ENCODE results near the gene CACHD1.

The CACHD1 gene

GRCh38 chr1:64623750-64624191 lies 153.8 kb downstream of the CACHD1 start:
- Histone ChIP-seq H2BK12ac (ENCODE audit: low read length in 2 of 2) (no peak overlapping the region), H3K79me1 (replicated peaks; ENCODE audit: low read length, poor library complexity, severe bottlenecking) (no peaks in the 10 kb centered on the region), H4K8ac (ENCODE audit: low read length) (no peak overlapping the region), H3K4me2 (ENCODE audit: low read length, poor library complexity, severe bottlenecking) (no peak overlapping the region), H3K4ac (ENCODE audit: low read depth in 1 of 2, low read length in 2 of 2) (no peak overlapping the region), H3K18ac (ENCODE audit: low read depth in 1 of 2, low read length in 2 of 2) (no peak overlapping the region), H3K23ac (ENCODE audit: low read length in 2 of 2) (no peak overlapping the region), H4K91ac (ENCODE audit: low read length) (no peak overlapping the region), H3K9ac (ENCODE audit: low read length) (no peak overlapping the region), H3K14ac (ENCODE audit: low read length in 2 of 2) (no peak overlapping the region), H2BK120ac (ENCODE audit: low read depth, low read length) (no peak overlapping the region), H2BK5ac (ENCODE audit: low read depth, low read length, poor library complexity, severe bottlenecking) (no peak overlapping the region), H2AK5ac (ENCODE audit: low read length, severe bottlenecking) (no peak overlapping the region), H3K27ac (ENCODE audit: low read length, poor library complexity, severe bottlenecking) (no peak overlapping the region), H3K36me3 (ENCODE audit: control insufficient read depth in 1 of 2, insufficient read depth in 2 of 2, low read depth in 1 of 2, low read length in 2 of 2) (no peaks in the 10 kb centered on the region), H3K4me3 (ENCODE audit: insufficient read depth in 1 of 2, low read depth in 1 of 2, low read length in 2 of 2) (no peak overlapping the region), H2AFZ (ENCODE audit: low read depth, low read length) (no peak overlapping the region), H2BK15ac (ENCODE audit: low read depth, poor library complexity, severe bottlenecking) (no peak overlapping the region), H3K9me3 (ENCODE audit: control insufficient read depth, low read length) (no peaks in the 10 kb centered on the region), H3K4me1 (ENCODE audit: control insufficient read depth, insufficient read depth, low read depth, low read length) (peaks cover 4% of the 10 kb centered on the region), H3K27me3 (ENCODE audit: control insufficient read depth in 1 of 2, insufficient read depth in 1 of 2, low read length in 2 of 2) (no peaks in the 10 kb centered on the region)
- 70% methylated on average over 2 of the region's 4 CpGs for WGBS
- peak; percentile 30 for DNase-seq

GRCh38 chr1:64624218-64624713 lies 154.3 kb downstream of the CACHD1 start:
- H3K27me3 ChIP-seq (ENCODE audit: control insufficient read depth in 1 of 2, insufficient read depth in 1 of 2, low read length in 2 of 2): no peaks in the 10 kb centered on the region
- H3K4ac ChIP-seq (ENCODE audit: low read depth in 1 of 2, low read length in 2 of 2): no peak overlapping the region
- no peak overlapping the region for H3K18ac ChIP-seq (ENCODE audit: low read depth in 1 of 2, low read length in 2 of 2)
- H3K36me3 ChIP-seq (ENCODE audit: control insufficient read depth in 1 of 2, insufficient read depth in 2 of 2, low read depth in 1 of 2, low read length in 2 of 2): no peaks in the 10 kb centered on the region
- H3K4me2 ChIP-seq (ENCODE audit: low read length, poor library complexity, severe bottlenecking): no peak overlapping the region
- DNase-seq: peak; percentile 43
- H3K14ac ChIP-seq (ENCODE audit: low read length in 2 of 2): no peak overlapping the region
- H3K9ac ChIP-seq (ENCODE audit: low read length): no peak overlapping the region
- no peak overlapping the region for H4K91ac ChIP-seq (ENCODE audit: low read length)
- no peak overlapping the region for H2BK5ac ChIP-seq (ENCODE audit: low read depth, low read length, poor library complexity, severe bottlenecking)
- H2AK5ac ChIP-seq (ENCODE audit: low read length, severe bottlenecking): no peak overlapping the region
- H3K9me3 ChIP-seq (ENCODE audit: control insufficient read depth, low read length): no peaks in the 10 kb centered on the region
- H2BK120ac ChIP-seq (ENCODE audit: low read depth, low read length): no peak overlapping the region
- no peak overlapping the region for H3K4me3 ChIP-seq (ENCODE audit: insufficient read depth in 1 of 2, low read depth in 1 of 2, low read length in 2 of 2)
- H2BK15ac ChIP-seq (ENCODE audit: low read depth, poor library complexity, severe bottlenecking): no peak overlapping the region
- H3K4me1 ChIP-seq (ENCODE audit: control insufficient read depth, insufficient read depth, low read depth, low read length): peaks cover 4% of the 10 kb centered on the region
- H4K8ac ChIP-seq (ENCODE audit: low read length): no peak overlapping the region
- no peak overlapping the region for H3K23ac ChIP-seq (ENCODE audit: low read length in 2 of 2)
- H3K27ac ChIP-seq (ENCODE audit: low read length, poor library complexity, severe bottlenecking): peak overlapping the region; percentile 13
- H3K79me1 ChIP-seq (replicated peaks; ENCODE audit: low read length, poor library complexity, severe bottlenecking): no peaks in the 10 kb centered on the region
- 45% methylated on average over 1 of the region's 1 CpG for WGBS
- no peak overlapping the region for H2BK12ac ChIP-seq (ENCODE audit: low read length in 2 of 2)
- no peak overlapping the region for H2AFZ ChIP-seq (ENCODE audit: low read depth, low read length)

- Histone ChIP-seq H3K14ac (ENCODE audit: low read length in 2 of 2) (no peak overlapping the region), H3K23ac (ENCODE audit: low read length in 2 of 2) (no peak overlapping the region), H3K18ac (ENCODE audit: low read depth in 1 of 2, low read length in 2 of 2) (no peak overlapping the region), H3K36me3 (ENCODE audit: control insufficient read depth in 1 of 2, insufficient read depth in 2 of 2, low read depth in 1 of 2, low read length in 2 of 2) (no peaks in the 10 kb centered on the region), H4K8ac (ENCODE audit: low read length) (no peak overlapping the region), H3K4me3 (ENCODE audit: insufficient read depth in 1 of 2, low read depth in 1 of 2, low read length in 2 of 2) (no peak overlapping the region), H3K27ac (ENCODE audit: low read length, poor library complexity, severe bottlenecking) (no peak overlapping the region), H3K79me1 (replicated peaks; ENCODE audit: low read length, poor library complexity, severe bottlenecking) (no peaks in the 10 kb centered on the region), H3K4ac (ENCODE audit: low read depth in 1 of 2, low read length in 2 of 2) (no peak overlapping the region), H3K27me3 (ENCODE audit: control insufficient read depth in 1 of 2, insufficient read depth in 1 of 2, low read length in 2 of 2) (no peaks in the 10 kb centered on the region), H3K9me3 (ENCODE audit: control insufficient read depth, low read length) (no peaks in the 10 kb centered on the region), H4K91ac (ENCODE audit: low read length) (no peak overlapping the region), H2AFZ (ENCODE audit: low read depth, low read length) (no peak overlapping the region), H2BK15ac (ENCODE audit: low read depth, poor library complexity, severe bottlenecking) (no peak overlapping the region), H3K4me1 (ENCODE audit: control insufficient read depth, insufficient read depth, low read depth, low read length) (peaks cover 4% of the 10 kb centered on the region), H2AK5ac (ENCODE audit: low read length, severe bottlenecking) (no peak overlapping the region), H3K9ac (ENCODE audit: low read length) (no peak overlapping the region), H3K4me2 (ENCODE audit: low read length, poor library complexity, severe bottlenecking) (no peak overlapping the region), H2BK12ac (ENCODE audit: low read length in 2 of 2) (no peak overlapping the region), H2BK5ac (ENCODE audit: low read depth, low read length, poor library complexity, severe bottlenecking) (no peak overlapping the region), H2BK120ac (ENCODE audit: low read depth, low read length) (no peak overlapping the region)
- peak; percentile 12 for DNase-seq
- 70% methylated on average over 2 of the region's 2 CpGs for WGBS
These were observed 154.9 kb downstream of the CACHD1 start for GRCh38 chr1:64624808-64625207.

GRCh38 chr1:64630611-64631010 lies 160.7 kb downstream of the CACHD1 start:
- DNase-seq: no peak
- no peak overlapping the region for H2BK120ac ChIP-seq (ENCODE audit: low read depth, low read length)
- H4K8ac ChIP-seq (ENCODE audit: low read length): no peak overlapping the region
- H3K23ac ChIP-seq (ENCODE audit: low read length in 2 of 2): no peak overlapping the region
- H3K14ac ChIP-seq (ENCODE audit: low read length in 2 of 2): no peak overlapping the region
- no peak overlapping the region for H2AFZ ChIP-seq (ENCODE audit: low read depth, low read length)
- 94% methylated on average over 2 of the region's 4 CpGs for WGBS
- no peaks in the 10 kb centered on the region for H3K79me1 ChIP-seq (replicated peaks; ENCODE audit: low read length, poor library complexity, severe bottlenecking)
- no peaks in the 10 kb centered on the region for H3K4me1 ChIP-seq (ENCODE audit: control insufficient read depth, insufficient read depth, low read depth, low read length)
- H3K4ac ChIP-seq (ENCODE audit: low read depth in 1 of 2, low read length in 2 of 2): no peak overlapping the region
- no peak overlapping the region for H3K9ac ChIP-seq (ENCODE audit: low read length)
- no peak overlapping the region for H3K4me2 ChIP-seq (ENCODE audit: low read length, poor library complexity, severe bottlenecking)
- H3K18ac ChIP-seq (ENCODE audit: low read depth in 1 of 2, low read length in 2 of 2): no peak overlapping the region
- peaks cover 0 to 5% of the 10 kb centered on the region in 2 experiments for H3K36me3 ChIP-seq (ENCODE audit: control insufficient read depth in 1 of 2, insufficient read depth in 2 of 2, low read depth in 1 of 2, low read length in 2 of 2)
- no peak overlapping the region for H3K27ac ChIP-seq (ENCODE audit: low read length, poor library complexity, severe bottlenecking)
- no peak overlapping the region for H2BK15ac ChIP-seq (ENCODE audit: low read depth, poor library complexity, severe bottlenecking)
- H3K9me3 ChIP-seq (ENCODE audit: control insufficient read depth, low read length): no peaks in the 10 kb centered on the region
- no peaks in the 10 kb centered on the region for H3K27me3 ChIP-seq (ENCODE audit: control insufficient read depth in 1 of 2, insufficient read depth in 1 of 2, low read length in 2 of 2)
- H2BK12ac ChIP-seq (ENCODE audit: low read length in 2 of 2): no peak overlapping the region
- H2AK5ac ChIP-seq (ENCODE audit: low read length, severe bottlenecking): no peak overlapping the region
- H2BK5ac ChIP-seq (ENCODE audit: low read depth, low read length, poor library complexity, severe bottlenecking): no peak overlapping the region
- H3K4me3 ChIP-seq (ENCODE audit: insufficient read depth in 1 of 2, low read depth in 1 of 2, low read length in 2 of 2): no peak overlapping the region
- H4K91ac ChIP-seq (ENCODE audit: low read length): no peak overlapping the region
